Thymus (tissue), 14 donors: ENCODE results near the gene SLC38A2. TPM values are rescaled to one million over a fixed set of nuclear protein-coding genes. Genes with fewer than 3 reads are reported as not detected.

ENCODE experiments used
- DNase-seq, 9 donors: peaks; one replicate each; pipeline ENCODE4 v3.0.0-alpha.2; 2013; ENCODE audit warnings: low spot score in 9 of 9, low read depth in 6 of 9, missing footprints in 1 of 9
- H3K27ac ChIP-seq, 2 donors: one replicate each; pipeline ENCODE4 v1.5.1; 2013; ENCODE audit warnings: control low read depth in 1 of 2, low read depth in 1 of 2, low read length in 1 of 2, mild to moderate bottlenecking in 1 of 2, moderate library complexity in 1 of 2
- H3K27me3 ChIP-seq, 2 donors: one replicate each; pipeline ENCODE4 v1.5.1; 2013; ENCODE audit warnings: low read length in 1 of 2; ENCODE audit not compliant: control insufficient read depth in 2 of 2, insufficient read depth in 1 of 2
- H3K36me3 ChIP-seq, 2 donors: one replicate each; pipeline ENCODE4 v1.5.1; 2013; ENCODE audit warnings: low read length in 1 of 2, mild to moderate bottlenecking in 1 of 2, moderate library complexity in 1 of 2; ENCODE audit not compliant: control insufficient read depth in 2 of 2, insufficient read depth in 2 of 2
- H3K4me1 ChIP-seq, 2 donors: one replicate each; pipeline ENCODE4 v1.5.1; 2013; ENCODE audit warnings: low read length in 2 of 2; ENCODE audit not compliant: control insufficient read depth in 2 of 2, insufficient read depth in 2 of 2
- H3K4me3 ChIP-seq, 2 donors: one replicate each; pipeline ENCODE4 v1.5.1; 2013; ENCODE audit warnings: low read length in 2 of 2, control low read depth in 1 of 2, mild to moderate bottlenecking in 1 of 2
- H3K9me3 ChIP-seq, 2 donors: one replicate each; pipeline ENCODE4 v1.5.1; 2013; ENCODE audit warnings: low read length in 1 of 2, mild to moderate bottlenecking in 1 of 2; ENCODE audit not compliant: control insufficient read depth in 2 of 2, insufficient read depth in 1 of 2
- WGBS: extraction: QIAGEN DNeasy Blood & Tissue Kit; methylation state at CpG from one replicate; pipeline ENCODE4 v1.1.7; 2013; 5-methylcytosine and 5-hydroxymethylcytosine counted together
- long read RNA-seq, 10 donors: transcript quantifications; one replicate each; lab custom pipeline, GENCODE V29; 2026
- polyA plus RNA-seq: library from polyadenylated mRNA; stranded (reverse); fragments of 200-250 nt; gene quantifications from one replicate; pipeline ENCODE4 v1.2.3, GENCODE V29; 2013
- total RNA-seq: library from RNA; stranded (reverse); fragments of 120-200 nt; gene quantifications from one replicate; pipeline ENCODE4 v1.2.4, GENCODE V29; 2013
- donor health status: healthy.

The SLC38A2 gene
- total RNA-seq (144 TPM), polyA plus RNA-seq (137 TPM)
- long read RNA-seq, donor 1, full-length matches to known transcripts = 6 of 6 reads
- long read RNA-seq, donor 1, partial matches to known transcripts = 0 of 6 reads
- long read RNA-seq, donor 1, other reads (novel, unspliced or antisense) = 0 of 6 reads
- long read RNA-seq, donor 2 = 0 reads
- long read RNA-seq, donor 3, full-length matches to known transcripts = 21 of 26 reads
- long read RNA-seq, donor 3, partial matches to known transcripts = 5 of 26 reads
- long read RNA-seq, donor 3, other reads (novel, unspliced or antisense) = 0 of 26 reads
- long read RNA-seq, donor 4, full-length matches to known transcripts = 19 of 19 reads
- long read RNA-seq, donor 4, partial matches to known transcripts = 0 of 19 reads
- long read RNA-seq, donor 4, other reads (novel, unspliced or antisense) = 0 of 19 reads
- long read RNA-seq, donor 5, full-length matches to known transcripts = 37 of 42 reads
- long read RNA-seq, donor 5, partial matches to known transcripts = 5 of 42 reads
- long read RNA-seq, donor 5, other reads (novel, unspliced or antisense) = 0 of 42 reads
- long read RNA-seq, donor 6, full-length matches to known transcripts = 8 of 8 reads
- long read RNA-seq, donor 6, partial matches to known transcripts = 0 of 8 reads
- long read RNA-seq, donor 6, other reads (novel, unspliced or antisense) = 0 of 8 reads
- long read RNA-seq, donor 7, full-length matches to known transcripts = 30 of 30 reads
- long read RNA-seq, donor 7, partial matches to known transcripts = 0 of 30 reads
- long read RNA-seq, donor 7, other reads (novel, unspliced or antisense) = 0 of 30 reads
- long read RNA-seq, donor 8, full-length matches to known transcripts = 12 of 12 reads
- long read RNA-seq, donor 8, partial matches to known transcripts = 0 of 12 reads
- long read RNA-seq, donor 8, other reads (novel, unspliced or antisense) = 0 of 12 reads
- long read RNA-seq, donor 9, full-length matches to known transcripts = 11 of 11 reads
- long read RNA-seq, donor 9, partial matches to known transcripts = 0 of 11 reads
- long read RNA-seq, donor 9, other reads (novel, unspliced or antisense) = 0 of 11 reads
- long read RNA-seq, donor 10, full-length matches to known transcripts = 27 of 32 reads
- long read RNA-seq, donor 10, partial matches to known transcripts = 5 of 32 reads
- long read RNA-seq, donor 10, other reads (novel, unspliced or antisense) = 0 of 32 reads

DNA sequence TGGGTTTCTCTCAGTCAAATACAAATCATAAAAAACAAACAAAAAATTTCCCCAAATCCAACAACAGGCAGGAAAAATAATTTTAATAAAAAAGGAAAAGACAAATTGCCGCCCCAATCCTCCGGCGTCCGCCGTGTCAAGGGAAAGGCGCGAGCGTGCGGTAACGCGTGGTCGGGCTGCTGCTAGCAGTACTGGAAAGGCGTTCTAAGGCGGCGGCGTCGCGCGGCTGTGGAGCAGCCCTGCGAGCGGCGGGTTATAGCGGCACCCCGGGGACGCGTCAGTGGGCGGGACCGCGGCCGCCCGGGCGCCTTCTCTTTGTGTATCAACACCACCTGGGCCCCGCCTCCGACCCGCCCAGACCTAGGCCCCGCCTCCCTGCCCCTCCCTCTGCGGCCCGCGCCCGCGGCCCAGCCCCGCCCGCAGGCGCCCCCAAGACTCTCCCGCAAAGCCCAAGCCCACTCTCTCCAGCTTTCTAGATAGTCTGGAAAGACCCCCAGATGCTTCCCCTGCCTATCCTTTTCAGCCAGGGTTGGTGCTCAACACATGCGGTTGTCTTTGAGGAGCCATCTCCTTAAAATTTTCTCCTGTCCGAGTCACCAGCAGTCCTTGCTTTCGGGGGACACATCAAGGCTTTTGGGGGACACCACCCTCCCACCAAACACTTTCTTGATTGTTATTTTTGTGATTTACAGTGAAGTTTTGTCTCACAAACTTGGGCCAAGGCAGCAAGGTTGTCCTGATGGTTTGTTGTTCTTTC, at the start of gene SLC38A2:
TSS of gene SLC38A2 (minus strand) at position 230 of the 757 bp plus-strand sequence. CDS start 1,480 bp downstream, outside the sequence.
- Histone ChIP-seq H3K4me1 (peaks cover 22% of the 10 kb centered on the region in 2 donors), H3K27ac (peak within 1 kb of the TSS; percentile 96 to 97), H3K27me3 (no peaks in the 10 kb centered on the region)

DNA sequence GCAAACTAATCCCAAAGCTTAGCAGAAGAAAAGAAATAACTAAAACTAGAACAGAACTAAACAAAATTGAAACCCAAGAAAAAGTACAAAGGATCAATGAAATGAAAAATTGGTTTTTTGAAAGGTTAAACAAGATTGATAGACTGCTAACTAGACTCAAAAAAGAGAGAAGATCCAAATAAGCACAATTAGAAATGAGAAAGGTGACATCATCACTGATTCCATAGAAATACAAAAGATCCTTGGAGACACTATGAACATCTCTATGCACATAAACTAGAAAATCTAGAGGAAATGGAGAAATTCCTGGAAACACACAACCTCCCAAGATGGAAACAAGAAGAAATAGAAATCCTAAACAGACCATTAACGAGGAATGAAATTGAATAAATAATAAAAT, 47.1 kb upstream of the SLC38A2 start:
- no peak overlapping the region for H3K4me3 ChIP-seq
- 96% methylated on average over 1 of the region's 1 CpG for WGBS
- DNase-seq = no peak
- H3K9me3 ChIP-seq = no peaks in the 10 kb centered on the region
- H3K4me1 ChIP-seq = no peaks in the 10 kb centered on the region
- H3K27ac ChIP-seq = no peak overlapping the region
- H3K27me3 ChIP-seq = no peaks in the 10 kb centered on the region
- H3K36me3 ChIP-seq = no peaks in the 10 kb centered on the region

More for the DNA sequence above, at the start of gene SLC38A2:
- under 1% methylated on average over 48 of the region's 48 CpGs for WGBS
- H3K36me3 ChIP-seq = peaks cover 26 to 34% of the 10 kb centered on the region in 2 donors
- no peaks in the 10 kb centered on the region for H3K9me3 ChIP-seq
- peak in 8 of 9 donors; percentile 84 to 98 (median 95) for DNase-seq
- H3K4me3 ChIP-seq = peak within 1 kb of the TSS; percentile 98 to 100

DNA sequence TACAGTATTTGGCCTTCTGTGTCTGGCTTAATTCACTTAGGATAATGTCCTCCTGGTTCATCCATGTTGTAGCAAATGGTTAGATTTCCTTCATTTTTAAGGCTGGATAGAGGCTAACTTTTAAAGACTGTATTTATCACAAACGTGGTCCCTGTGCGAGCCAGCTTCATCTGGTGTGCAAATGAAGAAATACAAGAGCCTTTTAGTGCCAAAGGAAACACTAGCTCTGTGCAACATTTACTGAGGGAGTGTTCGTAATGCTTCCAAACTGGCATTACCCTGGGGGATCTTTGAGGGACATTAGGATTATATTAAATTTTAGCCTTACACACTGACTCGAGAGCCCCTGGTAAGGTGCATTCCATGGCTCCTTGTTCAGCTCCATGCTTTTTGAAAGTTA, 43.0 kb upstream of the SLC38A2 start:
- whole genome bisulfite sequencing = 98% methylated on average over 4 of the region's 4 CpGs
- Histone ChIP-seq H3K9me3 (no peaks in the 10 kb centered on the region), H3K36me3 (no peaks in the 10 kb centered on the region), H3K27ac (no peak overlapping the region), H3K27me3 (no peaks in the 10 kb centered on the region), H3K4me3 (no peak overlapping the region), H3K4me1 (no peaks in the 10 kb centered on the region)
- no peak for DNase-seq

DNA sequence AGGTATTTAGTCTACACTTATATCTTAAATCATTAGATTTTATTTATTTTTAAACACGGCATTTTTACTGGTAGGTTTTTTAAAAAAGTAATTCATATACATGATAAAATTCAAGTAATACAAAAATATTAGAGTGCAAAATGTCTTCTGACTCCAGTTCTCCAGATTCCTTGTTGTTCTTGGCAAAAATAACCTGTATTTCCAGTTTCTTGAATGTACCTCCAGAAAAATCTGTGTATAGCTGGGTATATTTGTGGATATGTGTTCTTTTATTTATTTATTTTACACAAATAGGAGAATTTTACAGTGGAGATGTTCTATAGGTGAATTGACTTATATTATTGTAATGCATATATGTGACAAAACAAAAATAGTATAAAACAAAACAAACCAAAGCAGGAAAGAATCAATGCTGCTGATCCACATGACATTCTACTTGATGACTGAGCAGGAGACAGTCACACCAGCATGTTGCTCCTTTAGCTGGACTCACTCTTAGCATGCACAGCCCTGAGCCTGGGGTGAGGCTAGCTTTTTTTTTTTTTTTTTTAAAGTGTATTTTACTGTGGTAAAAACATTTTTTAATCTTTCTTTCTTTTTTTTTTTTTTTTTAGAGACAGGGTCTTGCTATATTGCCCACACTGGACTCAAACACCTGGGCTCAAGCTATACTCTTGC, 42.2 kb upstream of the SLC38A2 start:
- no peaks in the 10 kb centered on the region for H3K9me3 ChIP-seq
- no peaks in the 10 kb centered on the region for H3K4me1 ChIP-seq
- H3K36me3 ChIP-seq = no peaks in the 10 kb centered on the region
- no peak for DNase-seq
- H3K27ac ChIP-seq = no peak overlapping the region
- 97% methylated on average over 1 of the region's 1 CpG for WGBS
- no peaks in the 10 kb centered on the region for H3K27me3 ChIP-seq
- H3K4me3 ChIP-seq = no peak overlapping the region

DNA sequence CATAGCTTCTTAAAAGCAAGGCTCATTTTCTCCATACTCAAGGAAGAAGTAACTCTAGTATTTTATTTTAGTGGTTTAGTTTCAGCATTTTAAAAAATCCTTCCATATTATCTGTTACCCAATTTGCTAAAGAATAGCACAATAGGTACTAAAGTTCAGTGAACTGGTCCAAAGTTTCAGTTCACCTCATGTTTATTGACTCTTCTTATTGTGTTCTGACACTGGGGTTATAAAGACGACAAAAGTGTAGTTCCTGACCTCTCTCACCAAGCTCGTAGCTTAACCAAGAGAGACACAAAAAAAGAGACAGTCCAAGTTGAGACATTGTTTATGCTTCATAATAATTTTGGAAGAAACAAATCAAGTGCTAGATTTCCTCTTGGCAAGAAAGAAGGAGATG, 40.8 kb upstream of the SLC38A2 start:
- WGBS = 94% methylated on average over 2 of the region's 2 CpGs
- Histone ChIP-seq H3K27ac (no peak overlapping the region), H3K9me3 (no peaks in the 10 kb centered on the region), H3K4me1 (no peaks in the 10 kb centered on the region), H3K36me3 (no peaks in the 10 kb centered on the region), H3K4me3 (no peak overlapping the region), H3K27me3 (no peaks in the 10 kb centered on the region)
- no peak for DNase-seq

DNA sequence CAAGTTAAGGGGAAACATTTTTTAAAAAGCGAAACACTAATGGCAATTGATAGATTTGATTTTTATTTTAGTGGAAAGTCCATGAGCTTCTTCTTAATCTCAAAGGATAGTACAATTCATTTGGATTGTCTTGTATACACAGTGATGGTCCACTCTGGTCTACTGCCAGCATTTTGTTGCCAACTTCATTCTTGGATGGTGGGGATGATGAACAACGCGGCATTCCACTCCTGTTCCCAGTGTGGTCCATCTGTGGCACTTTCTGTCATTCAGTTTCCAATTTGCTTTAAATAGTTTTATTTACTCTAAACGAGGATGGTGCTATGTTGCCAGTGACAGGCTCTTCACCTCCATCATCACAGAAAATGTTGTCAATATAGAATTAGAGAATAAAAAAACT, 40.3 kb upstream of the SLC38A2 start:
- no peaks in the 10 kb centered on the region for H3K27me3 ChIP-seq

DNA sequence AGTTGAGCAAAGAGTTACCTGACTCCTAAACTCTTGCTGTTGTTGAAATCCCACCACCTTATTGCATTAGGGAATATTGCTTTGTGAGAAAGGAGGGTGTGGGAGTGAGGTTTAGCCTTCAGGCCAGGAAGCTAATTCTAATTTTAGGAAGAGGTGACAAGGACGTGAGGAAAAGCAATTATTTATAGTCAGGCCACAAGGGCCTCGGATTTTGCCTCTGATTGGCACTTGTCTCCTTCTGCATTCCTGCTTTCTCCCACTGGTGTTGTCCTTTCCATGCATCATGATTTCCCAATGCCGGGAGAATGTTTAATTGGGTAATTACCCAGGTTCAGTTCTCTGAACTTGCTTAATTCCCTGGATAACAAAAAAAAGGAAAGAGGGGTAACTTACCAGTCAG, 37.9 kb upstream of the SLC38A2 start:
- no peak for DNase-seq
- Histone ChIP-seq H3K4me1 (no peaks in the 10 kb centered on the region), H3K27me3 (no peaks in the 10 kb centered on the region), H3K9me3 (no peaks in the 10 kb centered on the region), H3K27ac (no peak overlapping the region), H3K36me3 (no peaks in the 10 kb centered on the region), H3K4me3 (no peak overlapping the region)
- 95% methylated on average over 3 of the region's 3 CpGs for WGBS

More for the DNA sequence above, 40.3 kb upstream of the SLC38A2 start:
- Histone ChIP-seq H3K36me3 (no peaks in the 10 kb centered on the region), H3K4me1 (no peaks in the 10 kb centered on the region), H3K4me3 (no peak overlapping the region), H3K27ac (no peak overlapping the region), H3K9me3 (no peaks in the 10 kb centered on the region)
- no peak for DNase-seq
- WGBS = 97% methylated on average over 4 of the region's 4 CpGs

DNA sequence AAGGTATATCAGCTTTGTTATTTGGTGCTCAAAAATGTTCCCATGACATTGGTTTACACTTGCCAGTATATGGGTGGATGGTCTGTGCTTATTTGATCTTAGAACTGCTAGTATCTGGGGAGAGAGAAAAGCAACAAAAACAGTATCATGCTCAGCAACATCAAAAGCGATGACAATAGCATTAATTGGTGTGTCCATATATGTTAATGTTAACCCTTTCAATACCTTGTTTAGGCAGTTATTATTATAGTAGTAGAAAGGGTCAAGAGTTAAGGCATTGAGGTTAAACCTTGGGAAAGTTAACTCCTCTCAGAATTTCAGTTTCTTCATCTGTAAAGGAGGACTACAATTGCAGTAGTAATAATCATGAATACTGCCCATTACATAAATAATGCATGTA, 37.4 kb upstream of the SLC38A2 start:
- H3K36me3 ChIP-seq = no peaks in the 10 kb centered on the region
- H3K4me3 ChIP-seq = no peak overlapping the region
- H3K27ac ChIP-seq = no peak overlapping the region
- H3K27me3 ChIP-seq = no peaks in the 10 kb centered on the region
- 97% methylated on average over 1 of the region's 1 CpG for WGBS
- no peaks in the 10 kb centered on the region for H3K9me3 ChIP-seq
- no peaks in the 10 kb centered on the region for H3K4me1 ChIP-seq
- no peak for DNase-seq
